Measurements from ENCODE around the gene ACOT11.

DNA sequence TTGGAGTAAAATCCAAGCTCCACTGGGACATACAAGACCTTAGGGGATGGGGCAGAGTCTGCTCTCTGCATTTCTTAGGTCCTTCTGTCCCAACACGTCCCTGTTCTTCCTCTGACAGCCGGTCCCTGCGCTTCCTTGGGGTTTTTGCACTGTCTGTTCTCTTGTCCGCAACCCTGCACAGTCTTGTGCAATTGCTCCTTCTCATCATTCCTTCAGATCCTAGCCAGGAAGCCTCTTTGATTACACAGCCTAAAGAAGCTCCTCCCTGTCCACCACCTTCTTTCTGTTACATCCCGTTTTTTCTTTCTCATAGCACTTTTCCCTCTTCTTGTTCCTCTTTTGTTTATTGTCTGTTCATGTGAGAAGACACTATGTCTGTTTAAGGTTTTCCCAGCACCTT is 19.9 kb downstream of the ACOT11 start:
- TF ChIP-seq, protein P1, sequence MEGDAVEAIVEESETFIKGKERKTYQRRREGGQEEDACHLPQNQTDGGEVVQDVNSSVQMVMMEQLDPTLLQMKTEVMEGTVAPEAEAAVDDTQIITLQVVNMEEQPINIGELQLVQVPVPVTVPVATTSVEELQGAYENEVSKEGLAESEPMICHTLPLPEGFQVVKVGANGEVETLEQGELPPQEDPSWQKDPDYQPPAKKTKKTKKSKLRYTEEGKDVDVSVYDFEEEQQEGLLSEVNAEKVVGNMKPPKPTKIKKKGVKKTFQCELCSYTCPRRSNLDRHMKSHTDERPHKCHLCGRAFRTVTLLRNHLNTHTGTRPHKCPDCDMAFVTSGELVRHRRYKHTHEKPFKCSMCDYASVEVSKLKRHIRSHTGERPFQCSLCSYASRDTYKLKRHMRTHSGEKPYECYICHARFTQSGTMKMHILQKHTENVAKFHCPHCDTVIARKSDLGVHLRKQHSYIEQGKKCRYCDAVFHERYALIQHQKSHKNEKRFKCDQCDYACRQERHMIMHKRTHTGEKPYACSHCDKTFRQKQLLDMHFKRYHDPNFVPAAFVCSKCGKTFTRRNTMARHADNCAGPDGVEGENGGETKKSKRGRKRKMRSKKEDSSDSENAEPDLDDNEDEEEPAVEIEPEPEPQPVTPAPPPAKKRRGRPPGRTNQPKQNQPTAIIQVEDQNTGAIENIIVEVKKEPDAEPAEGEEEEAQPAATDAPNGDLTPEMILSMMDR (IDR thresholded peaks at IDR 0.05) = no peak
- TF ChIP-seq POLR2A (IDR thresholded peaks at IDR 0.05) = no peak
